GM12891 (cell line): ENCODE measurements around the gene RAPH1.

Experiments
- POLR2A ChIP-seq: IDR thresholded peaks from 2 replicates; pipeline ENCODE4 v1.6.1; 2011; ENCODE audit warnings: low read depth, low read length, control low read depth
- POLR2AphosphoS5 ChIP-seq: IDR thresholded peaks from 2 replicates; pipeline ENCODE4 v1.6.1; 2011; ENCODE audit warnings: low read depth, low read length, control low read depth
- SPI1 ChIP-seq: IDR thresholded peaks from 2 replicates; pipeline ENCODE4 v1.6.1; 2011; ENCODE audit warnings: low read depth, low read length, control low read depth
- TAF1 ChIP-seq: IDR thresholded peaks from 2 replicates; pipeline ENCODE4 v1.6.1; 2011; ENCODE audit warnings: low read depth, low read length, control low read depth

DNA sequence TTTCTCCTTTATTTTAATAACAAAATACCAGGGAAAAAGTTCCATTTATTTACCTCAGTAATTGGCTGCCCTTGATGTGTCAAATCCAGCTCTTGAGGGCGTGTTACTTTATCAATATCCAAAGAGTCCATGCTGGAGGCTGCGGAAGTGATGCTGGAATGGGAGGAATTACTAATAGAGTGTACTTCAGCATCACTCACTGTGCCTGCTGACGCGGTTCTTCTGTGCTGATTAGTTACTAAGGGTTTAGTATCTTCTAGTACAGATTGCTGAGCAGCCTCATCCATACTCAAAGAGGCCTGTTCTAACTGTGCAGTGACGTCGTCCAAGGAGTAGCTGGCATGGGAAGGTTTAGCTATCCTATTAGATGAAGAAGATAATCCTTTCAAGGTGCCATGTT is 45.6 kb downstream of the RAPH1 start:
- TF ChIP-seq POLR2A (no peak), POLR2AphosphoS5 (no peak), TAF1 (no peak), SPI1 (no peak)
